GM12874 (cell line): ENCODE data around the gene ZFP3.

Source experiments
- TF ChIP-seq, protein P1 (sequence below): IDR thresholded peaks from 2 replicates; pipeline ENCODE4 v1.5.1; 2011; ENCODE audit warnings: low read depth, mild to moderate bottlenecking, control low read depth, low read length, moderate library complexity; ENCODE audit not compliant: insufficient read depth

ZFP3 gene

GRCh38 chr17:5138616-5139457 is 60.6 kb downstream of the ZFP3 start:
- TF ChIP-seq, protein P1, sequence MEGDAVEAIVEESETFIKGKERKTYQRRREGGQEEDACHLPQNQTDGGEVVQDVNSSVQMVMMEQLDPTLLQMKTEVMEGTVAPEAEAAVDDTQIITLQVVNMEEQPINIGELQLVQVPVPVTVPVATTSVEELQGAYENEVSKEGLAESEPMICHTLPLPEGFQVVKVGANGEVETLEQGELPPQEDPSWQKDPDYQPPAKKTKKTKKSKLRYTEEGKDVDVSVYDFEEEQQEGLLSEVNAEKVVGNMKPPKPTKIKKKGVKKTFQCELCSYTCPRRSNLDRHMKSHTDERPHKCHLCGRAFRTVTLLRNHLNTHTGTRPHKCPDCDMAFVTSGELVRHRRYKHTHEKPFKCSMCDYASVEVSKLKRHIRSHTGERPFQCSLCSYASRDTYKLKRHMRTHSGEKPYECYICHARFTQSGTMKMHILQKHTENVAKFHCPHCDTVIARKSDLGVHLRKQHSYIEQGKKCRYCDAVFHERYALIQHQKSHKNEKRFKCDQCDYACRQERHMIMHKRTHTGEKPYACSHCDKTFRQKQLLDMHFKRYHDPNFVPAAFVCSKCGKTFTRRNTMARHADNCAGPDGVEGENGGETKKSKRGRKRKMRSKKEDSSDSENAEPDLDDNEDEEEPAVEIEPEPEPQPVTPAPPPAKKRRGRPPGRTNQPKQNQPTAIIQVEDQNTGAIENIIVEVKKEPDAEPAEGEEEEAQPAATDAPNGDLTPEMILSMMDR, result no peak

DNA sequence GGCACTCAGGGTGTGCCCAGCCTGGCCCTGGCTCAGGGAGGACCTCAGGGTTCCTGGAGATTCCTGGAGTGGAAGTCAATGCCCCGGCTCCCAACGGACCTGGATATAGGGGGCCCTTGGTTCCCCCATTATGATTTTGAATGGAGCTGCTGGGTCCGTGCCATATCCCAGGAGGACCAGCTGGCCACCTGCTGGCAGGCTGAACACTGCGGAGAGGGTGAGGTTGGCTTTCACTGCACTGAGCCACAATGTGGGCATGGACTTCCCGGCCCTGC is 61.1 kb downstream of the ZFP3 start:
- TF ChIP-seq, protein P1, result no peak
